ENCODE measurements around the gene KCNMB2.

- TF ChIP-seq YY1 (IDR thresholded peaks at IDR 0.05; ENCODE audit: insufficient read depth, insufficient read length) (no peak), SUZ12 (IDR thresholded peaks at IDR 0.05; ENCODE audit: extremely low read depth, insufficient read depth, insufficient read length) (no peak)
These were observed 332.4 kb downstream of the KCNMB2 start for GRCh38 chr3:178868681-178869080.

Data from NT2/D1 (cell line).